Bronchial epithelial cell (primary cell): ENCODE results near the gene SPON2. TPM values are rescaled to one million over a fixed set of nuclear protein-coding genes. Genes with fewer than 3 reads are reported as not detected.

Experiments
- DNase-seq: peaks from one replicate; pipeline ENCODE4 v3.0.0-alpha.2; 2010; ENCODE audit warnings: low read depth
- FAIRE-seq: peaks from 2 replicates; lab custom pipeline; 2011; peaks lifted over from hg19 to GRCh38; lab: Jason Lieb, UNC
- H3K27me3 ChIP-seq: 2 replicates; pipeline ENCODE4 v1.5.1; 2011; ENCODE audit warnings: low read length; ENCODE audit not compliant: control insufficient read depth, insufficient read depth
- H3K36me3 ChIP-seq: 2 replicates; pipeline ENCODE4 v1.5.1; 2011; ENCODE audit warnings: low read length; ENCODE audit not compliant: control insufficient read depth, insufficient read depth
- H3K4me3 ChIP-seq: 2 replicates; pipeline ENCODE4 v1.5.1; 2011; ENCODE audit warnings: mild to moderate bottlenecking, low read depth, low read length, control low read depth
- CTCF ChIP-seq: IDR thresholded peaks from 2 replicates; pipeline ENCODE4 v1.5.1; 2011; ENCODE audit warnings: mild to moderate bottlenecking, moderate library complexity, low read length, control low read depth, inconsistent platforms; ENCODE audit not compliant: insufficient read depth, severe bottlenecking
- total RNA-seq: library from RNA; depleted of rRNA; stranded (reverse); fragments of >200 nt; gene quantifications from 2 replicates; pipeline ENCODE4 v1.2.1, GENCODE V29; 2014

Gene SPON2
- total RNA-seq, 1 donor from 2014 or later: 6.3 TPM

- FAIRE-seq (no peak), DNase-seq (no peak)
- Histone ChIP-seq H3K27me3 (peaks cover 40% of the 10 kb centered on the region), H3K4me3 (no peak overlapping the region), H3K36me3 (no peaks in the 10 kb centered on the region)
- no peak for TF ChIP-seq CTCF
Measured at GRCh38 chr4:1169171-1169671, 3.2 kb downstream of the SPON2 start.

GRCh38 chr4:1168191-1169101 lies 3.9 kb downstream of the SPON2 start:
- no peak for TF ChIP-seq CTCF
- peaks cover 40% of the 10 kb centered on the region for H3K27me3 ChIP-seq
- no peak for DNase-seq
- H3K4me3 ChIP-seq: no peak overlapping the region
- H3K36me3 ChIP-seq: no peaks in the 10 kb centered on the region
- FAIRE-seq: no peak

- DNase-seq (peak; percentile 65), FAIRE-seq (no peak)
- Histone ChIP-seq H3K36me3 (no peaks in the 10 kb centered on the region), H3K4me3 (peak overlapping the region; percentile 60), H3K27me3 (peaks cover 34% of the 10 kb centered on the region)
- TF ChIP-seq CTCF: peak; percentile 97
Measured at GRCh38 chr4:1167244-1167949, 5.0 kb downstream of the SPON2 start.

GRCh38 chr4:1166509-1167243 lies 5.7 kb downstream of the SPON2 start:
- FAIRE-seq (peak; percentile 7), DNase-seq (no peak)
- TF ChIP-seq CTCF: no peak
- Histone ChIP-seq H3K36me3 (no peaks in the 10 kb centered on the region), H3K27me3 (peaks cover 27% of the 10 kb centered on the region), H3K4me3 (peak overlapping the region; percentile 60)

- Histone ChIP-seq H3K27me3 (peaks cover 14% of the 10 kb centered on the region), H3K4me3 (no peak overlapping the region), H3K36me3 (no peaks in the 10 kb centered on the region)
- FAIRE-seq (no peak), DNase-seq (no peak)
- TF ChIP-seq CTCF: no peak
Measured at GRCh38 chr4:1164956-1165545, 7.3 kb downstream of the SPON2 start.
